Measurements from ENCODE around the gene RFX8. TPM values are rescaled to one million over a fixed set of nuclear protein-coding genes. Genes with fewer than 3 reads are reported as not detected.

Gene RFX8
- total RNA-seq, 1 experiment from 2014 or later = 10.8 TPM

GRCh38 chr2:101349893-101350662 is 124.8 kb downstream of the RFX8 start:
- DNase-seq (ENCODE audit: low read depth) = peak; percentile 54

- DNase-seq (ENCODE audit: low read depth) = no peak
These were observed 126.0 kb downstream of the RFX8 start for GRCh38 chr2:101348883-101349282.

Other genes with a start within 250 kb of the RFX8 start
- gene CNOT11, start 222.2 kb downstream of the RFX8 start, total RNA-seq (2014; rRNA removed; shearing (Covaris generic)) = 45.4 and 50.7 TPM in 2 replicates
- gene RNF149, start 166.4 kb downstream of the RFX8 start, total RNA-seq (2014; rRNA removed; shearing (Covaris generic)) = 30.3 and 40.6 TPM in 2 replicates
- gene CREG2, start 87.6 kb downstream of the RFX8 start, total RNA-seq (2014; rRNA removed; shearing (Covaris generic)) = 0.36 and 0.59 TPM in 2 replicates
- 71.3 and 77.5 TPM in 2 replicates for gene MAP4K4, start 222.6 kb upstream of the RFX8 start, total RNA-seq (2014; rRNA removed; shearing (Covaris generic))